Mesendoderm (in vitro differentiated cells): ENCODE data around the gene TBXAS1.
A peak's percentile ranks its signal among the peaks of the same experiment; 100 is the strongest.
"Not testable (repeated sequence)": the region's sequence is repeated elsewhere in the genome, so short reads cannot be mapped to it uniquely, and the experiment has no call there.

ENCODE experiments used
- DNase-seq: peaks from one replicate; pipeline ENCODE4 v3.0.0; 2013
- H2AK5ac ChIP-seq: 2 replicates; pipeline ENCODE4 v1.6.1; 2013; ENCODE audit warnings: low read length, inconsistent platforms
- H2BK120ac ChIP-seq: 2 replicates; pipeline ENCODE4 v1.6.1; 2013; ENCODE audit warnings: low read depth, mild to moderate bottlenecking, low read length, moderate library complexity, mixed read lengths
- H2BK15ac ChIP-seq: replicated peaks from 2 replicates; pipeline ENCODE4 v1.6.1; 2013; ENCODE audit warnings: low read depth, mild to moderate bottlenecking, moderate library complexity
- H2BK5ac ChIP-seq: 2 replicates; pipeline ENCODE4 v1.6.1; 2013; ENCODE audit warnings: low read length, inconsistent platforms
- H3K18ac ChIP-seq: 2 replicates; pipeline ENCODE4 v1.6.1; 2013; ENCODE audit warnings: mild to moderate bottlenecking, low read length, mixed read lengths
- H3K23ac ChIP-seq: one replicate; pipeline ENCODE4 v1.6.1; 2013; ENCODE audit warnings: low read length
- H3K27ac ChIP-seq: 2 replicates; pipeline ENCODE4 v1.5.1; 2013; ENCODE audit warnings: low read depth, mild to moderate bottlenecking, inconsistent platforms, low read length, moderate library complexity
- H3K27me3 ChIP-seq: 2 replicates; pipeline ENCODE4 v1.6.1; 2013; ENCODE audit warnings: low read length, control low read depth, mild to moderate bottlenecking, inconsistent platforms; ENCODE audit not compliant: insufficient read depth, poor library complexity
- H3K36me3 ChIP-seq: 2 replicates; pipeline ENCODE4 v1.6.1; 2013; ENCODE audit warnings: low read length, inconsistent platforms; ENCODE audit not compliant: control insufficient read depth, insufficient read depth
- H3K4ac ChIP-seq: one replicate; pipeline ENCODE4 v1.6.1; 2013; ENCODE audit warnings: low read depth, mild to moderate bottlenecking, low read length, moderate library complexity
- H3K4me1 ChIP-seq: 2 replicates; pipeline ENCODE4 v1.6.1; 2013; ENCODE audit warnings: low read depth, low read length, inconsistent platforms; ENCODE audit not compliant: control insufficient read depth
- H3K4me2 ChIP-seq: 2 replicates; pipeline ENCODE4 v1.6.1; 2013; ENCODE audit warnings: low read length
- H3K4me3 ChIP-seq: 2 replicates; pipeline ENCODE4 v1.5.1; 2013; ENCODE audit warnings: mild to moderate bottlenecking, low read length
- H3K56ac ChIP-seq: one replicate; pipeline ENCODE4 v1.6.1; 2013; ENCODE audit warnings: low read length
- H3K79me1 ChIP-seq: 2 replicates; pipeline ENCODE4 v1.6.1; 2013; ENCODE audit warnings: low read length, inconsistent platforms
- H3K79me2 ChIP-seq: 2 replicates; pipeline ENCODE4 v1.6.1; 2013; ENCODE audit warnings: mild to moderate bottlenecking, low read length; ENCODE audit not compliant: control insufficient read depth, insufficient read depth
- H3K9ac ChIP-seq: 2 replicates; pipeline ENCODE4 v1.6.1; 2013; ENCODE audit warnings: low read length, inconsistent platforms
- H4K5ac ChIP-seq: one replicate; pipeline ENCODE4 v1.6.1; 2013; ENCODE audit warnings: low read length
- H4K8ac ChIP-seq: one replicate; pipeline ENCODE4 v1.6.1; 2013; ENCODE audit warnings: low read depth, mild to moderate bottlenecking, control low read depth, low read length, moderate library complexity
- WGBS: extraction: QIAGEN DNeasy Blood & Tissue Kit; methylation state at CpG from one replicate; pipeline ENCODE4 v1.1.7; 2013; ENCODE audit warnings: low lambda C conversion rate, missing lambda C conversion rate; ENCODE audit not compliant: insufficient coverage; ENCODE audit errors: extremely low coverage; 5-methylcytosine and 5-hydroxymethylcytosine counted together

The TBXAS1 gene

DNA sequence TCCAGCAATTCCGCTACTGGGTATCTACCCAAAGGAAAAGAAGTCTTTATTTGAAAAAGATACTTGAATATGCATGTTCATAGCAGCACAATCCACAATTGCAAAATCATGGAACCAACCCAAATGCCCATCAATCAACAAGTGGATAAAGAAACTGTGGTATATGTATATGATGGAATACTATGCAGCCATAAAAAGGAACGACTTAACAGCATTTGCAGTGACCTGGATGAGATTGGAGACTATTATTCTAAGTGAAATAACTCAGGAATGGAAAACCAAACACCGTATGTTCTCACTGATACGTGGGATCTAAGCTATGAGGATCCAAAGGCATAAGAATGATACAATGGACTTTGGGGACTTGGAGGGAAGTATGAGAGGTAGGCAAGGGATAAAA is 8.2 kb downstream of the TBXAS1 start:
- not testable (repeated sequence) for H3K36me3 ChIP-seq, H2AK5ac ChIP-seq, H3K18ac ChIP-seq, H2BK5ac ChIP-seq, H3K79me1 ChIP-seq, H3K23ac ChIP-seq, H3K4ac ChIP-seq, H3K56ac ChIP-seq, H3K4me3 ChIP-seq, H3K9ac ChIP-seq, H4K5ac ChIP-seq, H4K8ac ChIP-seq, H3K79me2 ChIP-seq, H3K4me1 ChIP-seq, H3K4me2 ChIP-seq, H2BK120ac ChIP-seq, H3K27me3 ChIP-seq, H2BK15ac ChIP-seq, H3K27ac ChIP-seq, DNase-seq
- no CpG with 5 or more reads among the region's 4 CpGs for WGBS

GRCh38 chr7:139838276-139838675 is 9.2 kb downstream of the TBXAS1 start:
- no peak overlapping the region for H4K5ac ChIP-seq
- no peak overlapping the region for H2BK15ac ChIP-seq
- no peak overlapping the region for H3K23ac ChIP-seq
- no peak overlapping the region for H3K27ac ChIP-seq
- H3K9ac ChIP-seq: no peak overlapping the region
- H4K8ac ChIP-seq: no peak overlapping the region
- H3K36me3 ChIP-seq: no peaks in the 10 kb centered on the region
- H2AK5ac ChIP-seq: no peak overlapping the region
- H3K56ac ChIP-seq: no peak overlapping the region
- H3K18ac ChIP-seq: no peak overlapping the region
- no peak overlapping the region for H2BK120ac ChIP-seq
- H3K4me1 ChIP-seq: peaks cover 2% of the 10 kb centered on the region
- H3K4me3 ChIP-seq: no peak overlapping the region
- H3K4ac ChIP-seq: no peak overlapping the region
- DNase-seq: no peak
- no peaks in the 10 kb centered on the region for H3K79me1 ChIP-seq
- H3K27me3 ChIP-seq: no peaks in the 10 kb centered on the region
- WGBS: no CpG with 5 or more reads among the region's 1 CpG
- no peak overlapping the region for H3K4me2 ChIP-seq
- H3K79me2 ChIP-seq: no peaks in the 10 kb centered on the region
- H2BK5ac ChIP-seq: no peak overlapping the region

GRCh38 chr7:139838876-139839275 is 9.8 kb downstream of the TBXAS1 start:
- H3K4me3 ChIP-seq: no peak overlapping the region
- no peak overlapping the region for H4K5ac ChIP-seq
- H3K79me1 ChIP-seq: no peaks in the 10 kb centered on the region
- no peaks in the 10 kb centered on the region for H3K79me2 ChIP-seq
- no peak overlapping the region for H2AK5ac ChIP-seq
- H3K9ac ChIP-seq: no peak overlapping the region
- H3K4me1 ChIP-seq: peaks cover 2% of the 10 kb centered on the region
- H3K56ac ChIP-seq: no peak overlapping the region
- no peaks in the 10 kb centered on the region for H3K36me3 ChIP-seq
- no peak overlapping the region for H4K8ac ChIP-seq
- DNase-seq: peak; percentile 52
- no peak overlapping the region for H3K4ac ChIP-seq
- no peak overlapping the region for H3K4me2 ChIP-seq
- WGBS: no CpG with 5 or more reads among the region's 6 CpGs
- no peak overlapping the region for H3K18ac ChIP-seq
- H2BK15ac ChIP-seq: no peak overlapping the region
- H3K27me3 ChIP-seq: no peaks in the 10 kb centered on the region
- no peak overlapping the region for H3K27ac ChIP-seq
- no peak overlapping the region for H3K23ac ChIP-seq
- H2BK120ac ChIP-seq: no peak overlapping the region
- no peak overlapping the region for H2BK5ac ChIP-seq

DNA sequence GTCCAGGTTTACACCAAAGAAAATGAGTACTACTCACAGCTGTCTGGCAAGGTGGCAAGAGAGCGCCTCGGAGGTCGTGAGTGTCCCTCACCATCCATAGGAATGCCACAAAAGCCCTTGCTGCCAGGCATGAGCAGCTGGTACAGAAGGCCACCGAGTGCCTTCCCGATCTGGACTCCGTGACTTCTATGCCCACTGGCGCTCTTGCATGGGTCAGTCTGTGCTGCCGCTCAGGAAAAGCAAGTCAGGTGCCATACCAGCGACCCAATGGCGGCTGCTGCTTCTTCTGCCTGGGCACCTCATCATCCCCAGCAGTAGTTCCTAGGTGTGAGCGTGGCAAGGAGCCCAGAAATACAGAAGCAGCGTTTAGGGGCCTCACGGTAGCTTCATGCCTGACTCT is 11.7 kb downstream of the TBXAS1 start:
- Histone ChIP-seq H4K8ac (no peak overlapping the region), H3K27ac (no peak overlapping the region), H3K79me2 (no peaks in the 10 kb centered on the region), H2AK5ac (no peak overlapping the region), H3K4ac (no peak overlapping the region), H2BK15ac (no peak overlapping the region), H3K9ac (no peak overlapping the region), H4K5ac (no peak overlapping the region), H3K23ac (no peak overlapping the region), H2BK120ac (no peak overlapping the region), H3K4me3 (no peak overlapping the region), H3K4me1 (peaks cover 2% of the 10 kb centered on the region), H2BK5ac (no peak overlapping the region), H3K4me2 (no peak overlapping the region), H3K56ac (no peak overlapping the region), H3K18ac (no peak overlapping the region), H3K27me3 (no peaks in the 10 kb centered on the region), H3K36me3 (no peaks in the 10 kb centered on the region), H3K79me1 (no peaks in the 10 kb centered on the region)
- no peak for DNase-seq
- no CpG with 5 or more reads among the region's 13 CpGs for WGBS

GRCh38 chr7:139842401-139843210 is 13.5 kb downstream of the TBXAS1 start:
- Histone ChIP-seq H3K9ac (no peak overlapping the region), H3K4me2 (no peak overlapping the region), H3K56ac (peak overlapping the region; percentile 40), H3K4me1 (peaks cover 2% of the 10 kb centered on the region), H3K18ac (no peak overlapping the region), H3K4ac (no peak overlapping the region), H3K79me2 (no peaks in the 10 kb centered on the region), H4K8ac (no peak overlapping the region), H3K36me3 (no peaks in the 10 kb centered on the region), H2BK15ac (no peak overlapping the region), H3K23ac (no peak overlapping the region), H3K27me3 (no peaks in the 10 kb centered on the region), H2AK5ac (no peak overlapping the region), H3K79me1 (no peaks in the 10 kb centered on the region), H4K5ac (no peak overlapping the region), H3K4me3 (no peak overlapping the region), H2BK5ac (no peak overlapping the region), H3K27ac (no peak overlapping the region), H2BK120ac (no peak overlapping the region)
- WGBS: no CpG with 5 or more reads among the region's 15 CpGs
- DNase-seq: no peak

DNA sequence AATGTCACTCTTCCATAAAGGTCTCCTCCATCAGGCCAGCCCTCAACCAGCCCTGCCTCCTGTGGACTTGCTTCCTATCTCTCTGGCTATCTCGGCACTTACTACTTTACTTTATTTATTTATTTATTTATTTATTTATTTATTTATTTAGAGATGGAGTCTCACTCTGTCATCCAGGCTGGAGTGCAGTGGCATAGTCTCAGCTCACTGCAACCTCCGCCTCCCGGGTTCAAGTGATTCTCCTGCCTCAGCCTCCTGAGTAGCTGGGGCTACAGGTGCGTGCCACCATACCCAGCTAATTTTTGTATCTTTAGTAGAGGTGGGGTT is 14.1 kb downstream of the TBXAS1 start:
- not testable (repeated sequence) for H2BK15ac ChIP-seq, H4K5ac ChIP-seq, H2AK5ac ChIP-seq, H3K4me3 ChIP-seq, H2BK5ac ChIP-seq, H4K8ac ChIP-seq, H3K36me3 ChIP-seq, H2BK120ac ChIP-seq, H3K4me1 ChIP-seq, H3K79me1 ChIP-seq, H3K27me3 ChIP-seq, H3K56ac ChIP-seq, H3K9ac ChIP-seq, DNase-seq, H3K4ac ChIP-seq, H3K18ac ChIP-seq, H3K79me2 ChIP-seq, H3K23ac ChIP-seq, H3K27ac ChIP-seq, H3K4me2 ChIP-seq
- no CpG with 5 or more reads among the region's 4 CpGs for WGBS
